Measurements from ENCODE around the gene HLCS.

DNA sequence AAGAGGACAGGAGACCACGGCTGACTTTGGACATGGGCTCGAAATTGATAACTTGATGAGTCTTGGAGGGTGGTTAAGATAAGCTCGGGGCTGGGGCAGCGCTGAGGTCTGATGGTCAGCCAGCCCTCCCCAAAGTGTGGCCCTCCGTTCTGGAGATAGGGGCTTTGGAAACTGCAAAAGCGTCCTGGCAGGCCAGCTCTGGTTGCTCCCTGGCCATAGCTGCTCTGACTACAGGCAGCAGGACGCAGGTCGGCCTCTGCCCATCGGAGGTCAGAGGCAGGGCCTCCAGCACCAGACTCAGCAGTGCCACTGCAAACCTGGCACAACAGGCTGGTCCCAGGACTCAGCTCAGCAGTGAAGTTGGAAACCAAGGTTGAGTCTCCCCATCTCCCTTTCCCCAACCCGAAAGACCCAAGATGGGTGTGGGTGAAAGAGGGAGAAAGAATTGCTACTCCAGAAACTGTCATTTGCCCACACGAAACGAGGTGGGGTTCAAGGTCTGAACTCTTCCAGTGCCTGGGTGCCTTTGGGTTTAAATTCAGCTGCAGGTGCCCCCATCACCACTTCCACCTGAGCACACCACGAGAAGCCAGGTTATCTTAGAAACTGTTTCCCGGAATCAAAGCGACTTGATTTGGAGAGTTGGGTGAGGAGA, 262.7 kb downstream of the HLCS start:
- TF ChIP-seq, protein P1, sequence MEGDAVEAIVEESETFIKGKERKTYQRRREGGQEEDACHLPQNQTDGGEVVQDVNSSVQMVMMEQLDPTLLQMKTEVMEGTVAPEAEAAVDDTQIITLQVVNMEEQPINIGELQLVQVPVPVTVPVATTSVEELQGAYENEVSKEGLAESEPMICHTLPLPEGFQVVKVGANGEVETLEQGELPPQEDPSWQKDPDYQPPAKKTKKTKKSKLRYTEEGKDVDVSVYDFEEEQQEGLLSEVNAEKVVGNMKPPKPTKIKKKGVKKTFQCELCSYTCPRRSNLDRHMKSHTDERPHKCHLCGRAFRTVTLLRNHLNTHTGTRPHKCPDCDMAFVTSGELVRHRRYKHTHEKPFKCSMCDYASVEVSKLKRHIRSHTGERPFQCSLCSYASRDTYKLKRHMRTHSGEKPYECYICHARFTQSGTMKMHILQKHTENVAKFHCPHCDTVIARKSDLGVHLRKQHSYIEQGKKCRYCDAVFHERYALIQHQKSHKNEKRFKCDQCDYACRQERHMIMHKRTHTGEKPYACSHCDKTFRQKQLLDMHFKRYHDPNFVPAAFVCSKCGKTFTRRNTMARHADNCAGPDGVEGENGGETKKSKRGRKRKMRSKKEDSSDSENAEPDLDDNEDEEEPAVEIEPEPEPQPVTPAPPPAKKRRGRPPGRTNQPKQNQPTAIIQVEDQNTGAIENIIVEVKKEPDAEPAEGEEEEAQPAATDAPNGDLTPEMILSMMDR (IDR thresholded peaks at IDR 0.05; ENCODE audit: control extremely low read depth in 1 of 3, insufficient read depth in 1 of 3, low read depth in 1 of 3, low read length in 3 of 3), result no peak
- no peak for TF ChIP-seq FOSL1 (IDR thresholded peaks at IDR 0.05; ENCODE audit: insufficient read depth, low read depth, low read length)
- no peak for TF ChIP-seq YY1 (IDR thresholded peaks at IDR 0.05; ENCODE audit: low read depth, low read length)
- no peak for TF ChIP-seq ZNF274 (IDR thresholded peaks at IDR 0.05; ENCODE audit: borderline replicate concordance, extremely low read depth, low read length)
- TF ChIP-seq, protein P2, sequence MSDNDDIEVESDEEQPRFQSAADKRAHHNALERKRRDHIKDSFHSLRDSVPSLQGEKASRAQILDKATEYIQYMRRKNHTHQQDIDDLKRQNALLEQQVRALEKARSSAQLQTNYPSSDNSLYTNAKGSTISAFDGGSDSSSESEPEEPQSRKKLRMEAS (IDR thresholded peaks at IDR 0.05), result no peak
- no peak for TF ChIP-seq RAD21 (IDR thresholded peaks at IDR 0.05 in 1 of 2, conservative IDR thresholded peaks at IDR 0.05 in 1 of 2; ENCODE audit: low read depth in 2 of 2, low read length in 2 of 2)
- no peak for TF ChIP-seq POLR2A (IDR thresholded peaks at IDR 0.05; ENCODE audit: control extremely low read depth in 1 of 2, low read depth in 2 of 2, low read length in 2 of 2)
- no peak for TF ChIP-seq CHD1 (IDR thresholded peaks at IDR 0.05; ENCODE audit: low read depth, low read length)
- TF ChIP-seq RFX5 (IDR thresholded peaks at IDR 0.05; ENCODE audit: borderline replicate concordance, low read depth, low read length), result no peak
- TF ChIP-seq HDAC2 (IDR thresholded peaks at IDR 0.05; ENCODE audit: borderline replicate concordance in 1 of 2, low read depth in 2 of 2, low read length in 2 of 2), result no peak
- TF ChIP-seq TEAD4 (IDR thresholded peaks at IDR 0.05; ENCODE audit: low read depth, low read length), result no peak

All from H1 (cell line).